ENCODE data around the gene ARID2. TPM values are rescaled to one million over a fixed set of nuclear protein-coding genes. Genes with fewer than 3 reads are reported as not detected.

The ARID2 gene
- total and polyA plus RNA-seq, 9 of the 15 experiments (the other 6 are each of a cell fraction or from before 2014, with no cell fraction given): 13.4 to 41.6 (median 29.4) TPM

DNA sequence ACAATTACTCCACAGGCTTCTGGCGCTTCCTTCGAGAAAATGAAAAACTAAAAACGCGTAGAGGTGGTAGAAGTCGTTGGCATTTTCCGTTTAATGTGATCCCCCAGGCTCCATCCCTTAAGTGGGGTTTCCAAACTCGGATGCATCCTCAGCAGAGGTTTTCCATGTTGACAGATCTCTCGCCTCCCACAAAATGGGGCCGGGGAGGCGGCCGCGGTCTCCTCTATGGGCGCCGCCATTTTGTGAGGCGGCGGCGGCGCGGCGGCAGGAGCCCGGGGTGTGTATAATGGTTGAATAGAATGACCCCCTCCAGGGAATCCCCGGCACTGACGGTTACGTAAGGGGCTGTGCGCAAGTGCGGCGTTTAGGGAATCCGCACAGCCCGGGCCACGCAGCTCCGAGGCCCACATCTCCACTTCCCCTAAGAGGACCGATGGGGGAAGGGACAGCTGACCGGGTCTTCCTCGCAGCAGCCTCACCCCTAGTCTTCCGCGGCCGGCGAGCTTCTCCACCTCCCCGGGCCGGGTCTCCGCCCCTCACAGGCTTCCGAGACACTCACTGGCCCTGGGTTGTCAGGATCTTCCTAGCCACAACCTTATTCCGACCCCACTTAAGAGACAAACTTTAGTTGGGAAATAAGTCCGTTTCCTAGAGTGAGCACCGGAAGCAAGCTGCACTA lies 2.1 kb upstream of the ARID2 start (continued):
- TF ChIP-seq, protein P1, sequence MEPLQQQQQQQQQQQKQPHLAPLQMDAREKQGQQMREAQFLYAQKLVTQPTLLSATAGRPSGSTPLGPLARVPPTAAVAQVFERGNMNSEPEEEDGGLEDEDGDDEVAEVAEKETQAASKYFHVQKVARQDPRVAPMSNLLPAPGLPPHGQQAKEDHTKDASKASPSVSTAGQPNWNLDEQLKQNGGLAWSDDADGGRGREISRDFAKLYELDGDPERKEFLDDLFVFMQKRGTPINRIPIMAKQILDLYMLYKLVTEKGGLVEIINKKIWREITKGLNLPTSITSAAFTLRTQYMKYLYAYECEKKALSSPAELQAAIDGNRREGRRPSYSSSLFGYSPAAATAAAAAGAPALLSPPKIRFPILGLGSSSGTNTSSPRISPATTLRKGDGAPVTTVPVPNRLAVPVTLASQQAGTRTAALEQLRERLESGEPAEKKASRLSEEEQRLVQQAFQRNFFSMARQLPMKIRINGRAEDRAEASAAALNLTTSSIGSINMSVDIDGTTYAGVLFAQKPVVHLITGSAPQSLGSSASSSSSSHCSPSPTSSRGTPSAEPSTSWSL (CRISPR knock-in tag; IDR thresholded peaks at IDR 0.05; ENCODE audit: borderline replicate concordance): no peak
- TF ChIP-seq ZNF830 (CRISPR knock-in tag; IDR thresholded peaks at IDR 0.05) (no peak), RFX5 (IDR thresholded peaks at IDR 0.05; ENCODE audit: low read depth, low read length) (no peak), TEAD4 (IDR thresholded peaks at IDR 0.05; ENCODE audit: low read length) (peak; percentile 92), TEAD4 (CRISPR knock-in tag; IDR thresholded peaks at IDR 0.05; ENCODE audit: borderline replicate concordance) (0 out of 2 replicates have a peak, but pooled peaks have one; percentile 70), CBX5 (IDR thresholded peaks at IDR 0.05; ENCODE audit: borderline replicate concordance, low read depth) (0 out of 2 replicates have a peak, but pooled peaks have one; percentile 17), DMBX1 (CRISPR knock-in tag; IDR thresholded peaks at IDR 0.05; ENCODE audit: borderline replicate concordance) (peak; percentile 32; the same call in 1 of the 2 replicates), CBFB (CRISPR knock-in tag; IDR thresholded peaks at IDR 0.05) (no peak), ZNF551 (CRISPR knock-in tag; IDR thresholded peaks at IDR 0.05) (no peak), PRPF4 (IDR thresholded peaks at IDR 0.05; ENCODE audit: insufficient read depth, low read depth, low read length, poor library complexity, severe bottlenecking) (no peak), ZNF165 (CRISPR knock-in tag; IDR thresholded peaks at IDR 0.05; ENCODE audit: borderline replicate concordance) (no peak), CREBBP (IDR thresholded peaks at IDR 0.05; ENCODE audit: low read depth, low read length) (no peak)
- TF ChIP-seq, protein P2, sequence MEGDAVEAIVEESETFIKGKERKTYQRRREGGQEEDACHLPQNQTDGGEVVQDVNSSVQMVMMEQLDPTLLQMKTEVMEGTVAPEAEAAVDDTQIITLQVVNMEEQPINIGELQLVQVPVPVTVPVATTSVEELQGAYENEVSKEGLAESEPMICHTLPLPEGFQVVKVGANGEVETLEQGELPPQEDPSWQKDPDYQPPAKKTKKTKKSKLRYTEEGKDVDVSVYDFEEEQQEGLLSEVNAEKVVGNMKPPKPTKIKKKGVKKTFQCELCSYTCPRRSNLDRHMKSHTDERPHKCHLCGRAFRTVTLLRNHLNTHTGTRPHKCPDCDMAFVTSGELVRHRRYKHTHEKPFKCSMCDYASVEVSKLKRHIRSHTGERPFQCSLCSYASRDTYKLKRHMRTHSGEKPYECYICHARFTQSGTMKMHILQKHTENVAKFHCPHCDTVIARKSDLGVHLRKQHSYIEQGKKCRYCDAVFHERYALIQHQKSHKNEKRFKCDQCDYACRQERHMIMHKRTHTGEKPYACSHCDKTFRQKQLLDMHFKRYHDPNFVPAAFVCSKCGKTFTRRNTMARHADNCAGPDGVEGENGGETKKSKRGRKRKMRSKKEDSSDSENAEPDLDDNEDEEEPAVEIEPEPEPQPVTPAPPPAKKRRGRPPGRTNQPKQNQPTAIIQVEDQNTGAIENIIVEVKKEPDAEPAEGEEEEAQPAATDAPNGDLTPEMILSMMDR (IDR thresholded peaks at IDR 0.05 in 2 of 3, conservative IDR thresholded peaks at IDR 0.05 in 1 of 3; ENCODE audit: insufficient read depth in 2 of 3, low read depth in 1 of 3, low read length in 3 of 3): no peak; a peak in 1 of 6 replicates
- TF ChIP-seq, protein P3, sequence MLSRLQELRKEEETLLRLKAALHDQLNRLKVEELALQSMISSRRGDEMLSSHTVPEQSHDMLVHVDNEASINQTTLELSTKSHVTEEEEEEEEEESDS (CRISPR knock-in tag; IDR thresholded peaks at IDR 0.05): no peak
- TF ChIP-seq, protein P4, sequence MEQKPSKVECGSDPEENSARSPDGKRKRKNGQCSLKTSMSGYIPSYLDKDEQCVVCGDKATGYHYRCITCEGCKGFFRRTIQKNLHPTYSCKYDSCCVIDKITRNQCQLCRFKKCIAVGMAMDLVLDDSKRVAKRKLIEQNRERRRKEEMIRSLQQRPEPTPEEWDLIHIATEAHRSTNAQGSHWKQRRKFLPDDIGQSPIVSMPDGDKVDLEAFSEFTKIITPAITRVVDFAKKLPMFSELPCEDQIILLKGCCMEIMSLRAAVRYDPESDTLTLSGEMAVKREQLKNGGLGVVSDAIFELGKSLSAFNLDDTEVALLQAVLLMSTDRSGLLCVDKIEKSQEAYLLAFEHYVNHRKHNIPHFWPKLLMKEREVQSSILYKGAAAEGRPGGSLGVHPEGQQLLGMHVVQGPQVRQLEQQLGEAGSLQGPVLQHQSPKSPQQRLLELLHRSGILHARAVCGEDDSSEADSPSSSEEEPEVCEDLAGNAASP (IDR thresholded peaks at IDR 0.05): no peak
- TF ChIP-seq, protein P5, sequence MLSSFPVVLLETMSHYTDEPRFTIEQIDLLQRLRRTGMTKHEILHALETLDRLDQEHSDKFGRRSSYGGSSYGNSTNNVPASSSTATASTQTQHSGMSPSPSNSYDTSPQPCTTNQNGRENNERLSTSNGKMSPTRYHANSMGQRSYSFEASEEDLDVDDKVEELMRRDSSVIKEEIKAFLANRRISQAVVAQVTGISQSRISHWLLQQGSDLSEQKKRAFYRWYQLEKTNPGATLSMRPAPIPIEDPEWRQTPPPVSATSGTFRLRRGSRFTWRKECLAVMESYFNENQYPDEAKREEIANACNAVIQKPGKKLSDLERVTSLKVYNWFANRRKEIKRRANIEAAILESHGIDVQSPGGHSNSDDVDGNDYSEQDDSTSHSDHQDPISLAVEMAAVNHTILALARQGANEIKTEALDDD (IDR thresholded peaks at IDR 0.05): peak; percentile 22; the same call in 1 of the 2 replicates
- TF ChIP-seq, protein P6, sequence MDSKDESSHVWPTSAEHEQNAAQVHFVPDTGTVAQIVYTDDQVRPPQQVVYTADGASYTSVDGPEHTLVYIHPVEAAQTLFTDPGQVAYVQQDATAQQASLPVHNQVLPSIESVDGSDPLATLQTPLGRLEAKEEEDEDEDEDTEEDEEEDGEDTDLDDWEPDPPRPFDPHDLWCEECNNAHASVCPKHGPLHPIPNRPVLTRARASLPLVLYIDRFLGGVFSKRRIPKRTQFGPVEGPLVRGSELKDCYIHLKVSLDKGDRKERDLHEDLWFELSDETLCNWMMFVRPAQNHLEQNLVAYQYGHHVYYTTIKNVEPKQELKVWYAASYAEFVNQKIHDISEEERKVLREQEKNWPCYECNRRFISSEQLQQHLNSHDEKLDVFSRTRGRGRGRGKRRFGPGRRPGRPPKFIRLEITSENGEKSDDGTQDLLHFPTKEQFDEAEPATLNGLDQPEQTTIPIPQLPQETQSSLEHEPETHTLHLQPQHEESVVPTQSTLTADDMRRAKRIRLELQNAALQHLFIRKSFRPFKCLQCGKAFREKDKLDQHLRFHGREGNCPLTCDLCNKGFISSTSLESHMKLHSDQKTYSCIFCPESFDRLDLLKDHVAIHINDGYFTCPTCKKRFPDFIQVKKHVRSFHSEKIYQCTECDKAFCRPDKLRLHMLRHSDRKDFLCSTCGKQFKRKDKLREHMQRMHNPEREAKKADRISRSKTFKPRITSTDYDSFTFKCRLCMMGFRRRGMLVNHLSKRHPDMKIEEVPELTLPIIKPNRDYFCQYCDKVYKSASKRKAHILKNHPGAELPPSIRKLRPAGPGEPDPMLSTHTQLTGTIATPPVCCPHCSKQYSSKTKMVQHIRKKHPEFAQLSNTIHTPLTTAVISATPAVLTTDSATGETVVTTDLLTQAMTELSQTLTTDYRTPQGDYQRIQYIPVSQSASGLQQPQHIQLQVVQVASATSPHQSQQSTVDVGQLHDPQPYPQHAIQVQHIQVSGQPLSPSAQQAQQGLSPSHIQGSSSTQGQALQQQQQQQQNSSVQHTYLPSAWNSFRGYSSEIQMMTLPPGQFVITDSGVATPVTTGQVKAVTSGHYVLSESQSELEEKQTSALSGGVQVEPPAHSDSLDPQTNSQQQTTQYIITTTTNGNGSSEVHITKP (IDR thresholded peaks at IDR 0.05; ENCODE audit: partially characterized antibody): peak; percentile 81
